Hepatocyte (in vitro differentiated cells): Measurements from ENCODE around the gene NPAS3. TPM values are rescaled to one million over a fixed set of nuclear protein-coding genes. Genes with fewer than 3 reads are reported as not detected.

Source experiments
- DNase-seq: peaks from one replicate; pipeline ENCODE4 v3.0.0-alpha.2; 2016; ENCODE audit warnings: low spot score
- H2AFZ ChIP-seq: fragments of 200-600 bp; sonication (generic); 2 replicates; pipeline ENCODE4 v1.6.0; 2016; ENCODE audit warnings: antibody characterized with exemption, mild to moderate bottlenecking
- H3K27ac ChIP-seq: fragments of 200-600 bp; sonication (generic); 2 replicates; pipeline ENCODE4 v1.5.1; 2016; ENCODE audit warnings: mild to moderate bottlenecking
- H3K27me3 ChIP-seq: fragments of 200-600 bp; sonication (generic); 2 replicates; pipeline ENCODE4 v1.6.1; 2016
- H3K36me3 ChIP-seq: fragments of 200-600 bp; sonication (generic); replicated peaks from 2 replicates; pipeline ENCODE4 v1.5.1; 2016; ENCODE audit warnings: low read depth; ENCODE audit not compliant: insufficient read depth
- H3K4me1 ChIP-seq: fragments of 200-600 bp; sonication (generic); 2 replicates; pipeline ENCODE4 v1.5.1; 2016; ENCODE audit warnings: mild to moderate bottlenecking, moderate library complexity; ENCODE audit not compliant: insufficient read depth
- H3K4me2 ChIP-seq: fragments of 200-600 bp; sonication (generic); 2 replicates; pipeline ENCODE4 v1.6.0; 2016
- H3K4me3 ChIP-seq: fragments of 200-600 bp; sonication (generic); 2 replicates; pipeline ENCODE4 v1.5.1; 2016; ENCODE audit warnings: mild to moderate bottlenecking
- H3K79me2 ChIP-seq: fragments of 200-600 bp; sonication (generic); 2 replicates; pipeline ENCODE4 v1.6.0; 2017; ENCODE audit warnings: mild to moderate bottlenecking
- H3K9me2 ChIP-seq: fragments of 200-600 bp; sonication (generic); replicated peaks from 2 replicates; pipeline ENCODE4 v1.6.0; 2017; ENCODE audit warnings: mild to moderate bottlenecking; ENCODE audit not compliant: insufficient read depth
- H3K9me3 ChIP-seq: fragments of 200-600 bp; sonication (generic); 2 replicates; pipeline ENCODE4 v1.5.1; 2016; ENCODE audit warnings: low read depth, mild to moderate bottlenecking
- H4K20me1 ChIP-seq: fragments of 200-600 bp; sonication (generic); 2 replicates; pipeline ENCODE4 v1.6.0; 2016; ENCODE audit warnings: mild to moderate bottlenecking; ENCODE audit not compliant: insufficient read depth, poor library complexity, severe bottlenecking
- CTCF ChIP-seq: fragments of 200-600 bp; sonication (generic); IDR thresholded peaks from 2 replicates; pipeline ENCODE4 v1.5.1; 2016; ENCODE audit warnings: antibody characterized with exemption, mild to moderate bottlenecking; ENCODE audit not compliant: poor library complexity
- EZH2 ChIP-seq: fragments of 200-600 bp; sonication (generic); IDR thresholded peaks from 2 replicates; pipeline ENCODE4 v1.6.1; 2016; ENCODE audit warnings: antibody characterized with exemption, mild to moderate bottlenecking, borderline replicate concordance
- EZH2phosphoT487 ChIP-seq: fragments of 200-600 bp; sonication (generic); IDR thresholded peaks from one replicate; pipeline ENCODE4 v1.6.1; 2018; ENCODE audit warnings: antibody characterized with exemption, mild to moderate bottlenecking, low read depth, moderate library complexity; ENCODE audit not compliant: unreplicated experiment, severe bottlenecking
- WGBS: methylation state at CpG from one replicate; pipeline ENCODE4 v1.1.6; 2016; ENCODE audit warnings: low lambda C conversion rate; ENCODE audit errors: missing lambda C conversion rate; 5-methylcytosine and 5-hydroxymethylcytosine counted together
- polyA plus RNA-seq: library from polyadenylated mRNA; unstranded; fragments of >200 nt; fragmentation: Nextera tagmentation; extraction: Ambion mirVana; gene quantifications from 2 replicates; pipeline ENCODE4 v1.2.1, GENCODE V29; 2016
- total RNA-seq: library from RNA; depleted of rRNA; stranded (reverse); fragments of >200 nt; gene quantifications from 2 replicates; pipeline ENCODE4 v1.2.3, GENCODE V29; 2014

Gene NPAS3
- total and polyA plus RNA-seq, 2 experiments from 2014 or later = 0.11 to 1.1 TPM

- no peaks in the 10 kb centered on the region for H3K27me3 ChIP-seq
- no peak for DNase-seq
- no peak overlapping the region for H3K4me3 ChIP-seq
- no peak overlapping the region for H2AFZ ChIP-seq
- TF ChIP-seq CTCF (no peak), EZH2phosphoT487 (no peak), EZH2 (no peak)
- H3K4me1 ChIP-seq = no peaks in the 10 kb centered on the region
- no peaks in the 10 kb centered on the region for H4K20me1 ChIP-seq
- H3K4me2 ChIP-seq = no peak overlapping the region
- H3K36me3 ChIP-seq = no peaks in the 10 kb centered on the region
- no peaks in the 10 kb centered on the region for H3K9me3 ChIP-seq
- no peak overlapping the region for H3K27ac ChIP-seq
- no peaks in the 10 kb centered on the region for H3K9me2 ChIP-seq
- no peaks in the 10 kb centered on the region for H3K79me2 ChIP-seq
Observed at GRCh38 chr14:33386140-33386539, 447.5 kb downstream of the NPAS3 start.

GRCh38 chr14:33386781-33387180, 448.1 kb downstream of the NPAS3 start:
- H3K36me3 ChIP-seq = no peaks in the 10 kb centered on the region
- no peak overlapping the region for H2AFZ ChIP-seq
- no peak overlapping the region for H3K27ac ChIP-seq
- TF ChIP-seq EZH2 (no peak), EZH2phosphoT487 (no peak), CTCF (no peak)
- no peak overlapping the region for H3K4me3 ChIP-seq
- no peak overlapping the region for H3K4me2 ChIP-seq
- DNase-seq = no peak
- H3K9me2 ChIP-seq = no peaks in the 10 kb centered on the region
- H3K9me3 ChIP-seq = no peaks in the 10 kb centered on the region
- 92% methylated on average over 3 of the region's 3 CpGs for WGBS
- H3K4me1 ChIP-seq = no peaks in the 10 kb centered on the region
- H3K27me3 ChIP-seq = no peaks in the 10 kb centered on the region
- H3K79me2 ChIP-seq = no peaks in the 10 kb centered on the region
- no peaks in the 10 kb centered on the region for H4K20me1 ChIP-seq

GRCh38 chr14:33390335-33390734, 451.7 kb downstream of the NPAS3 start:
- no peak for DNase-seq
- Histone ChIP-seq H4K20me1 (no peaks in the 10 kb centered on the region), H3K4me3 (no peak overlapping the region), H3K9me3 (no peaks in the 10 kb centered on the region), H3K9me2 (no peaks in the 10 kb centered on the region), H3K4me1 (no peaks in the 10 kb centered on the region), H2AFZ (no peak overlapping the region), H3K79me2 (no peaks in the 10 kb centered on the region), H3K36me3 (no peaks in the 10 kb centered on the region), H3K27ac (no peak overlapping the region), H3K27me3 (no peaks in the 10 kb centered on the region), H3K4me2 (no peak overlapping the region)
- no peak for TF ChIP-seq EZH2
- TF ChIP-seq CTCF = no peak
- no peak for TF ChIP-seq EZH2phosphoT487
- WGBS = 55% methylated on average over 2 of the region's 2 CpGs
